Keratinocyte (primary cell): ENCODE measurements around the gene PRORP.

ENCODE experiments used
- EZH2 ChIP-seq: IDR thresholded peaks from one replicate; pipeline ENCODE4 v1.6.1; 2012; ENCODE audit warnings: inconsistent platforms, mild to moderate bottlenecking, low read length, moderate library complexity
- TF ChIP-seq, protein P1 (sequence below), 3 experiments: IDR thresholded peaks in 1 of 3; conservative IDR thresholded peaks in 1 of 3; optimal IDR thresholded peaks in 1 of 3; 2 replicates in 2 of 3; 3 replicates in 1 of 3; pipeline versions ENCODE3 to v1.5.1; 2011; ENCODE audit warnings: low read length in 3 of 3, mild to moderate bottlenecking in 3 of 3, moderate library complexity in 2 of 3, control low read depth in 1 of 3, inconsistent platforms in 1 of 3; ENCODE audit not compliant: insufficient read depth in 2 of 3; ENCODE audit errors: extremely low read depth in 1 of 3

DNA sequence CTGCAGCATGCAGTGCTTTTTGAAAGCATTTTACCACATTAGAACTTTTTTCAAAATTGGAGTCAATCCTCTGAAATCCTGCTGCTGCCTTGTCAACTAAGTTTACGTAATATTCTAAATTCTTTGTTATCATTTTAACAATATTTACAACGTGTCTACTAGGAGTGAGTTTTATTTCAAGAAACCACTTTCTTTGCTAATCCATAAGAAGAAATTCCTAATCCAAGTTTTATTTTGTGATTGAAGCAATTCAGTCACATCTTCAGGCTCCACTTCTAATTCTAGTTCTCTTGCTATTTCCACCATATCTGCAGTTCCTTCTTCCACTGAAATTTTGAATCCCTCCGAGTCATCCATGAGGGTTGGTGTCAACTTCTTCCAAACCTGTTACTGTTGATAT is 25.4 kb downstream of the PRORP start:
- TF ChIP-seq EZH2 = no peak
- TF ChIP-seq, protein P1, sequence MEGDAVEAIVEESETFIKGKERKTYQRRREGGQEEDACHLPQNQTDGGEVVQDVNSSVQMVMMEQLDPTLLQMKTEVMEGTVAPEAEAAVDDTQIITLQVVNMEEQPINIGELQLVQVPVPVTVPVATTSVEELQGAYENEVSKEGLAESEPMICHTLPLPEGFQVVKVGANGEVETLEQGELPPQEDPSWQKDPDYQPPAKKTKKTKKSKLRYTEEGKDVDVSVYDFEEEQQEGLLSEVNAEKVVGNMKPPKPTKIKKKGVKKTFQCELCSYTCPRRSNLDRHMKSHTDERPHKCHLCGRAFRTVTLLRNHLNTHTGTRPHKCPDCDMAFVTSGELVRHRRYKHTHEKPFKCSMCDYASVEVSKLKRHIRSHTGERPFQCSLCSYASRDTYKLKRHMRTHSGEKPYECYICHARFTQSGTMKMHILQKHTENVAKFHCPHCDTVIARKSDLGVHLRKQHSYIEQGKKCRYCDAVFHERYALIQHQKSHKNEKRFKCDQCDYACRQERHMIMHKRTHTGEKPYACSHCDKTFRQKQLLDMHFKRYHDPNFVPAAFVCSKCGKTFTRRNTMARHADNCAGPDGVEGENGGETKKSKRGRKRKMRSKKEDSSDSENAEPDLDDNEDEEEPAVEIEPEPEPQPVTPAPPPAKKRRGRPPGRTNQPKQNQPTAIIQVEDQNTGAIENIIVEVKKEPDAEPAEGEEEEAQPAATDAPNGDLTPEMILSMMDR (optimal IDR thresholded peaks at IDR 0.05 in 1 of 3, IDR thresholded peaks at IDR 0.05 in 1 of 3, conservative IDR thresholded peaks at IDR 0.05 in 1 of 3; ENCODE audit: extremely low read depth in 1 of 3, insufficient read depth in 2 of 3, low read length in 3 of 3) = no peak
